ENCODE data around the gene SMYD3.

DNA sequence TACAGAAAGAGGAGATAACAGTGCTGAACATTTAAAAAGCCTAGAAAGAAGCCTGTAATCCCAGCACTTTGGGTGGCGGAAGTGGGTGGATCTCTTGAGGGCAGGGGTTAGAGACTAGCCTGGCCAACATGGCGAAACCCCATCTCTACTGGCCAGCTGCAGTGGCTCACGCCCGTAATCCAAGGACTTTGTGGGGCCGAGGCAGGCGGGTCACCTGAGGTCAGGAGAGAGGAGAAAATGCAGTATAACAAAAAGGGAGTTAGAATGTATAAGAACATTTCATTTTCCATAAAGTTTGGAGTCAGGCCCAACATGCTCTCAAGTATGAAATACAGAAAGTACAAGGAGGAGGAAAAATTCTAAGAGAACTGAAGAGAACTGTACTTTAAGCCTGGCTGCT, 134.5 kb downstream of the SMYD3 start:
- TF ChIP-seq, protein P1, sequence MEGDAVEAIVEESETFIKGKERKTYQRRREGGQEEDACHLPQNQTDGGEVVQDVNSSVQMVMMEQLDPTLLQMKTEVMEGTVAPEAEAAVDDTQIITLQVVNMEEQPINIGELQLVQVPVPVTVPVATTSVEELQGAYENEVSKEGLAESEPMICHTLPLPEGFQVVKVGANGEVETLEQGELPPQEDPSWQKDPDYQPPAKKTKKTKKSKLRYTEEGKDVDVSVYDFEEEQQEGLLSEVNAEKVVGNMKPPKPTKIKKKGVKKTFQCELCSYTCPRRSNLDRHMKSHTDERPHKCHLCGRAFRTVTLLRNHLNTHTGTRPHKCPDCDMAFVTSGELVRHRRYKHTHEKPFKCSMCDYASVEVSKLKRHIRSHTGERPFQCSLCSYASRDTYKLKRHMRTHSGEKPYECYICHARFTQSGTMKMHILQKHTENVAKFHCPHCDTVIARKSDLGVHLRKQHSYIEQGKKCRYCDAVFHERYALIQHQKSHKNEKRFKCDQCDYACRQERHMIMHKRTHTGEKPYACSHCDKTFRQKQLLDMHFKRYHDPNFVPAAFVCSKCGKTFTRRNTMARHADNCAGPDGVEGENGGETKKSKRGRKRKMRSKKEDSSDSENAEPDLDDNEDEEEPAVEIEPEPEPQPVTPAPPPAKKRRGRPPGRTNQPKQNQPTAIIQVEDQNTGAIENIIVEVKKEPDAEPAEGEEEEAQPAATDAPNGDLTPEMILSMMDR (IDR thresholded peaks at IDR 0.05), result no peak
- no peak for TF ChIP-seq POLR2AphosphoS2 (conservative IDR thresholded peaks at IDR 0.05; ENCODE audit: low read length)
- TF ChIP-seq MYC (IDR thresholded peaks at IDR 0.05; ENCODE audit: borderline replicate concordance, low read length), result no peak
- TF ChIP-seq POLR2A (IDR thresholded peaks at IDR 0.05; ENCODE audit: low read length), result no peak
- TF ChIP-seq ZC3H11A (IDR thresholded peaks at IDR 0.05), result no peak
- TF ChIP-seq, protein P2, sequence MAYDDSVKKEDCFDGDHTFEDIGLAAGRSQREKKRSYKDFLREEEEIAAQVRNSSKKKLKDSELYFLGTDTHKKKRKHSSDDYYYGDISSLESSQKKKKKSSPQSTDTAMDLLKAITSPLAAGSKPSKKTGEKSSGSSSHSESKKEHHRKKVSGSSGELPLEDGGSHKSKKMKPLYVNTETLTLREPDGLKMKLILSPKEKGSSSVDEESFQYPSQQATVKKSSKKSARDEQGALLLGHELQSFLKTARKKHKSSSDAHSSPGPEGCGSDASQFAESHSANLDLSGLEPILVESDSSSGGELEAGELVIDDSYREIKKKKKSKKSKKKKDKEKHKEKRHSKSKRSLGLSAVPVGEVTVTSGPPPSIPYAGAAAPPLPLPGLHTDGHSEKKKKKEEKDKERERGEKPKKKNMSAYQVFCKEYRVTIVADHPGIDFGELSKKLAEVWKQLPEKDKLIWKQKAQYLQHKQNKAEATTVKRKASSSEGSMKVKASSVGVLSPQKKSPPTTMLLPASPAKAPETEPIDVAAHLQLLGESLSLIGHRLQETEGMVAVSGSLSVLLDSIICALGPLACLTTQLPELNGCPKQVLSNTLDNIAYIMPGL (CRISPR knock-in tag; IDR thresholded peaks at IDR 0.05; ENCODE audit: borderline replicate concordance), result no peak
- no peak for TF ChIP-seq MAFK (IDR thresholded peaks at IDR 0.05; ENCODE audit: partially characterized antibody)
- TF ChIP-seq, protein P3, sequence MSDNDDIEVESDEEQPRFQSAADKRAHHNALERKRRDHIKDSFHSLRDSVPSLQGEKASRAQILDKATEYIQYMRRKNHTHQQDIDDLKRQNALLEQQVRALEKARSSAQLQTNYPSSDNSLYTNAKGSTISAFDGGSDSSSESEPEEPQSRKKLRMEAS (IDR thresholded peaks at IDR 0.05), result no peak
